Smooth muscle cell of the brain vasculature (primary cell): ENCODE results near the gene PPM1M.

Experiments used
- DNase-seq: peaks from one replicate; pipeline ENCODE4 v3.0.0-alpha.2; 2012; ENCODE audit warnings: low read depth, low spot score

PPM1M gene

DNA sequence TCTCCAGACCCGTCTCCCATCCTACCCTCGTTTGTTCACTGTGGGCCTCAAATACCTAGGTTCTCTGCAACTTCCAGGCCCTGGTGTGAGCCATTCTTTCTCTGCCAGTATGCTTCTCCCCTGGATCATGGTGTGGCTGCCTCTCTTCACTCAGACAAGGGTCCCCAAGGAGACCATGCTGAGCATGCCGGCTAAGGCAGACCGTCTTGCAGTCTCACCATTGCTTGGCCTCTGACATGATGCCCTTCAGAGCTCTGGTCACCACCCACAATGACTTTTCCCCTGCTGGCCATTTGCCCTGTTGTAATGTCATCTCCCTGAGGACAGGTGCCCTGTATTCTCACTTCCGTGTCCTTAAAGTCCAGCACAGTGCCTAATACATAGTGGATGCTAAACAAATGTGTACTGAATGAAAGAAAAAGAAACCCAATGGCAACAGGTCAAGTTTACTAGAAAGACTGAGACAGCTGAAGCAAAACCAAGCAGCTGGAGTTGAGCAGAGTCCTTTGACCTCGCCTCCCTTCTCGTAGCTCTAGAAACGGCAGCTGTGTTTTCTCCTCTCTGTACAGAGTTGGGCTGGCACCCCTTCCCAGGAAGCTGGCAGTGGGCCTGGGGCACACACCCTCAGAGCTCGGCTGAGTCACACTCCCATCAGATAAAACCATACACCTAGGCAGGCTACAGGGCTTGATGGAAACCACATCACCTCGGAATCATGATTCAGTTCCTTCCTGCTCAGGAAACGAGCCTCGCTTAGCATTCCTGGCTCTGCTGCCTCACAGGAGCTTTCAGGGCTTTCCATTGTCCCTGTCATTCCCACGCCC lies 28.8 kb upstream of the PPM1M start:
- no peak for DNase-seq

DNA sequence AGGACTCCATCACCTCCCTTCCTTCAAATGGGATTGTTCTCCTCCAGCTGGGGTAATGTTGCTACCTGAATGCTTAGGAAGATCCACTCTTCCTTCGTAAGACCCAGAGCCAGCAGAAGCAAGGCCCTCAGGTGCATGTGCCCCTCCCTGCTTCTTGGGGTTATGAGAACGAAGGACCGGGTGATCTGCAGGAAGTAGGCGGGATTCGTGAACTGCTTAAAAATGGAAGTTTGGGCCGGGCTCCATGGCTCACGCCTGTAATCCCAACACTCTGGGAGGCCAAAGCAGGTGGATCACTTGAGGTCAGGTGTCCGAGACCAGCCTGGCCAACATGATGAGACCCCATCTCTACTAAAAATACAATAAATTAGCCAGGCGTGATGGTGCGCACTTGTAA lies 28.2 kb upstream of the PPM1M start:
- DNase-seq, result no peak

DNA sequence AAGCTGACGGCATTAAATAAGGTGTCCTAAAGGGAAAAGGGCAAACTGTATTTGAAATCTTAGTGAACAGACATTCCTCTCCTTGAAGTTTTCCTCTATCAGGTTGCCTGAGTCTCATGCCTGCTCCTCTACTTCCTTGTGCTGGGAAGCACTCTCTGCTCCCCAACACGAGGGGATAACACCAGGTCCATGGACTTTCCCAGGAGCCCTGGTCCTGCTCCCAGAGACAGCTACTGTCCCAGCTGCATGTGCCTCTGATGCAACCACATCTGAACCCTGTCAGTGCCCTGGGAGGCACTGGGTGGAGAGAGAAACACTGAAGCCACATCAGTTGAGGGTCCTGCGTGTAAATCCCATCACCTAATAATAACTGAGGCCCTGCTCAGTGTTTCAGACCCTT lies 27.5 kb upstream of the PPM1M start:
- DNase-seq, result no peak

DNA sequence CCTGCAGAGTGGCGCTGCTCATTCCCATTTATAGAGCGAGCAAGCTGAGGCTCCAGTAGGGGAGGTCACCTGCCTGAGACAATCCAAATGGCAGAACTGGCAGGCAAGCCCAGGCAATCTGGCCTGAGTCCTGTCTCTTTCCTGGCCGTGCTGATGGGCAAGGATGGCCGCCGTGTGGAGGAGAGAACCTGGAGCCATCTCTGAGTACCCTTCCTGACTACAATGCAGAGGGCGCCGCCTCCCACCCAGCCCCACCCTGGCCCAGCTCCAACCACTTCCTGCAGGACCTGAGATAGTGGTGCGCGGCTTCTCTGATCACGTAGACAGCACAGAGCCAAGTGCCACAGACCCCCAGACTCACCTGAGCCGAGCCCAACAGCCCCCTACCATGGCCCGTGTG lies 27.1 kb upstream of the PPM1M start:
- no peak for DNase-seq

DNA sequence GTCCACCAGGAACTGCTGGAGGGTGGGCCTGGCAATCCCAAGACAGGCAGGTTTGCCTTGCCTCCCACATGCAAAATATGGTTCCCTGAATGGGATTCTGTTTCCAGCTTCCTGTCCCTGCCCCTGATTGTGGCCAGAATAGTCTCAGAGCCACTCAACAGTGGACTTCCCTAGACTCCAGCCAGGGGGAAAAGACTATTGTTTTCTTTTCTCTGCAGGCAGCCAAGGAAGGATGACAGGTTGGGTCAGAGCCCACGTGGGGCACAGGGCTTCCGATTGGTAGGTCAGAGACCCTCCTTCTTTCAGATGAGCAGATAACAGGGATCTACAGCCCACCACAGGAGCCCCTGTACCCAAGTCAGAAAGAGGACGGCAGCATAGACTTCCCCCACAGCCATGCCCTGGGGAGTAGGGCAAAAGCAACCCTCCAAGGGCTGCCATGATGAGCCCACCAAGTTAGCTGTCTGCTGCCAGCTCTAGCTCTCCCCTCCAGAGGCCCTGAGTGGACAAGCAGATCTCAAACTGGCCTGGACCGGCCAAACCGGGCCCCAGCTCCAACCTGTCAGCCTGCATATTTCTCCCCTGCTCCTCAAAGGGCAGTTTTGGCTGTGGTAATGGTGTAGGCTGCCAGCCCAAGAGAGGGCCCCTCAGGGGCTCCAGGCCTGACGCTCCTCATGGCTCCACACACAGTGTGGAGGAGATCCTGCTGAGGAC lies 26.5 kb upstream of the PPM1M start:
- DNase-seq, result no peak

DNA sequence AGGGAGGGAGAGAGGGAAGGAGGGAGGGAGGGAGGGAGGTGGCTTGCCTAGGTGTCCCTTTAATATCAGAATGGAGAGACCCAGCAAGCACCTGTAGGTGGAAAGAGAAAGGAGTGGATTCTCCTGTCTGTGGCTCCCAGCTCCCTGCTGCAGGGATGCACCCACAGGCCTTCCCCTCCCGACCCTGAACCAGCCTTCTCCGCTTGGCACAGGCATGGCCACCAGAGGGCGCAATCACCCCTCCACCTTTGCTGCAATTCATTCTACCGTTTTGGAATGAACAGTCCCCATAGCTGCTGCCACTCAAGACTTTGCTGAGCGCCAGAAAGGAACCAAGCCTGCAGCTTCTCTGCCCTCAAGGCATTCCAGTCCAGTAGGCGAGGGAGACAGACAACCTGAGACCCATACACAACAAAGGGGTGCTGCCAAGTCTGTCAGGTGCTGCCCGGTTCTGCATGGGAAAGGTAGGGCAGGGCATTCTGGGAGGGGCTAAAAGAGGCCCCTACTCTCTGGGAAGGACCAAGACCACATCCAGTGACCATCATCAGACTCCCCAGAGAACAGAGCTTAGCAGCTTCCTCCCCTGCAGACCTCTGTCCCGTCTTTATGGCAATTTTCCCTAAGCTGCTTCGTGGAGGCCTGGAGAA lies 25.1 kb upstream of the PPM1M start:
- DNase-seq, result peak; percentile 43

DNA sequence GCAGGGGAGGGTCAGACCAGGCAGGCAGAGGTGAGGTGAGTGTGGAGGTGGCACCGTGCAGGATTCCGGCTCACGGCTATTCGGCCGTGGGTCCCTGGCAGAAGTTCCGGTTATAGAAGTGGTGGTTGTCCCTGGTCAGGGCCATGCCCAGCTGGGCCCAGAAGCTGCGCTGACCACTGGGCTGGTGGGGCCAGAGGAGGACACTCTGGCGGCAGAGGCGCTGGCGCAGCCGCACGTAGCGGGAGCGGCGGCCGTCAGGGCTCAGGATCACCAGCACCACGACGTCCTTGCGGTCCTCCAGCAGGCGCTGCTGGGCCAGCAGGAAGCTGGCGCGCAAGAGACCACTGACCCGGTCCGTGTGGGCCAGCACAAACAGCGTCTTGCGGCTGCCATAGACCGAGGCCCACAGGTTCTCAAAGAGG lies 24.4 kb upstream of the PPM1M start:
- no peak for DNase-seq

DNA sequence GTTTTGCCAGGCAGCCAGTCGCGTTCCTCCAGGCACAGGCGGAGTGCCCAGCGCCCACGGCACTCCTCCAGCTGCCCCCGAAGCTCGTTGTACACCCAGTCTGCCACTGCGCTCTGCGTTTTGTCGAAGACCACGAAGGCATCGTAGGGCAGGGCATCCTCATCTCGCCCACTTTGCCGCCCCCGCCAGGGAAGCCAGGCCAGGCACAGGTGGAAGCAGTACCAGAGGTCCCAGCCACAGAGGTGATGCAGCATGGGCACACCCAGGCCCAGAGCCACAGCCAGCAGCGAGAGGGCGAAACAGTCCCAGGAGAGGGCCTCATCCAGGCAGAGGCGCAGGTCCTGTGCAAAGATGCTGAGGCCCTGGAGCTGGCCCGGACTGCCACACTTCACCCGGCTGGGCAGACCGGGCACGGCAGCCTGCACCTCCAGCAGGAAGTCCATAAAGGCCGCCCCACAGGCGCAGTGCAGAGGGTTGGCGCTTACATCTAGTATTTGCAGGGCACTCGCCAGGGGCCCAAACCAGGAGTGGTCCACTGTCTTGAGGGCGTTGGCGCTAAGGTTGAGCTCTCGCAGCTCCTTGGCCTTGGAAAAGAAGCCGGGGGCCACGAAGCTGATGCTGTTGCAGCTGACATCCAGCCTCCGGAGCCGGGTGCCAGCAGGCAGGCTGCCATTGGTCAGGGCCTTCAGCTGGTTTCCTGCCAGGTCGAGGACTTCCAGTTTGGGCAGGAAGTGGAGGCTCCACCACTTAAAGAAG lies 23.8 kb upstream of the PPM1M start:
- no peak for DNase-seq

DNA sequence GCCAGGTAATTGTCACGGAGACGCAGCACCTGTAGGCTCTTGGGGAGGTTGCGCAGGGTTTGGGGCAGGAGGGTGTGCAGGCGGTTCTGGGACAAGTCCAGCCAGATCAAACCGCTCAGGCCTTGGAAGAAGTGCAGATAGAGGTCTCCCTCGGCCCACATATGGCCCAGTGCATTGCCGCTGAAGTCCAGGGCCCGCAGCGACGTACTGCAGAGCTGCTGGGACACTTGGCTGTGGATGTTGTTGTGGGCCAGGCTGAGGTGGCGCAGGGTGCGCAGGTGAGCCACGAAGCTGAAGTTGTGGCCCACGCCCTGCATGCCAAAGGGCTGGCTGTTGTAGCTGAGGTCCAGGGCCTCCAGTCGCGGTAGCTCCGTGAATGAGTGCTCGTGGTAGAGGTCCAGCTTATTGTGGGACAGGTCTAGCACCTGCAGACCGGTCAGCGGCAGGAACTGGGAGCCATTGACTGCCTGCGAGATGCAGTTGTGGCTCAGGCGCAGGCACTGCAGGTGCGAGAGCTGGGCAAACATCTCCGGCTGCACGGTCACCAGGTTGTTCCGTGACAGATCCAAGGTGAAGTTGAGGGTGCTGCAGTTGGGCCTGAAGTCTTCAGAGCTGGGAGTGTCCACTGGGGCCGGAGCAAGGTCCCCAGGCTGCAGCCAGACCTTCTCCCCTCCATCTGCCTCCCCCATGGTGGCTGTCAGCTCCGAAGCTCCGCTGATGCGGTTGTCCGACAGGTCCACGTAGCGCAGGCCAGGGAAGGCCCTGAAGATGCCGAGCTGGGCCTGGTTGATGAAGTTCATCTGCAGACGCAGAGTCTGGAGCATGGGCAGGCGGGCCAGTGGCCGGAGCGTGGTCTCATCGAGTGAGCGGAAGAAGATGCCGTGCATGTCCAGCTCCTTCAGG lies 23.0 kb upstream of the PPM1M start:
- no peak for DNase-seq

DNA sequence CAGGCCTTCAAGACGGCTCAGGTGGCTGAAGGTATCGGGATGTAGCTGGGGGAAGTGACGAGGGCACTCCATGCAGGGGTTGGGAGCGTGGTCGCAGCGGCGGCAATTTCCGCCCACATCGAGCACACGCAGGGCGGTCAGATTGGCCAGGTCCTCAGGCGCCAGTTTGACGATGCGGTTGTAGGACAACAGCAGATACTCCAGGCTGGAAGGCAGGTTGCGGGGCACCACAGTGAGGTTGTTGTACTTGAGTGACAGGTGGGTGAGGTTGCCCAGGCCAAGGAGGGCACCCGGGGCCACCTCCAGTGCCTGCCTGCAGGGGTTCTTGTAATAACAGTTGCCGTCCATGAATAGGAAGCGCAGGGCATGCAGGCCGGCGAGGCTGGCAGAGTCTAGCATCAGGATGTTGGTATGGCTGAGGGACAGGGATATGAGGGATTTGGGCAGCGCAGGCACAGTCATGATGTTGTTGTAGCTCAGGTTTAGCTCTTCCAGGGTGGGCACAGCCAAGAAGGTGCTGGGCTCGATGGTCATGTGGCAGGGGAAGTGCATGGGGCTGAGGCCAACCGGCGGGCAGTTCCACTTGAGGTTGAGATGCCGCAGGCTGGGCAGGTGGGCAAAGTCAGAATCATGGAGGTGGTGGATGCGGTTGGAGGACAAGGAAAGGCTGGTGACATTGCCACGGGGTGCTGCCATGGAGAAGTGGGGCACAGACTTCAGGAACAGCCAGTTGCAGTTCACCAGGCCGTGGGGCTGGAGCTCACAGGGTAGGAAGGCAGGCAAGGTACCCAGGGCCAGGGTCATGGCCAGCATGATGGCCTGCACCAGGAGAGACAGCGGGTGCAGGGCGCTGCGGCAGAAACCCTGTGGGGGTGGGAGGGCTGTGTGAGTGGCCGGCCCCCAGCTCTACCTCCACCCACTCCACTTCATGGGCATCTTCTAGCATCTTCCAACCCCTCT lies 21.8 kb upstream of the PPM1M start:
- no peak for DNase-seq

DNA sequence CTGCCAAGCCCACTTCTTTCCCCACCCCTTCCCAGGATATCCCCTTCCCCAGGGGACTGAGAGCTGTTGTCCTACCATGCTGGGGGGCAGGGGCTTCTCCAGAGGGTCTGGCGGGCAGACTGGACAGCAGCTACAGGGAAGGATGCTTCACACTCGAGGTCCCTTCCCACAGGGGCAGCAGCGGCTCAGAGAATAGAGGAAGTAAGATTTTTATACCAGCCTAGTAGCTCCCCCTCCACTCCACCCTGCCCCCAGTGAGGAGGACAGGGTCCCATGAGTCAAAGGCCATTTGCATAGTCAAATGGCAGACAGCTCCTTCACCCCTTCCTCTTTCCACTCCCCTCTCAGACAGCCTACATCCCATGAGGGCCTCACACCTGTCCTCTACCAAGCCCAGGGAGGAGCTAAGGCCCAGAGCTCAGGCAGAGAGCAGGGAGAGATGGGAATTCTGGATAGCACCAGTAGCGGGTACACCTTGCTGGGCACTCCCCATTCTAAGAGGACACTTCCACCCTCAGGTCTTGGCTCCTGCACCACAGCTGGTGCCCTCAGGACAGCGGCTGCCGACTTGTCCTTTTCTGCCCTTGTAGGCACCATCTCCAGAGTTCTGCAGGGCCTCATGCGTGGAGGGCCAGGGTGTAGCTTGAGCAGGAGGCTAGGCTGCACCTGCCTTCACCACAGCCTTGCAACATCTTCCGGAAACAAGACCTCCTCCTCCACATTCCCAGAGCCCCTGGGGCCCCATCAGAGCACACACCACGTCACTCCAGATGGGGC lies 19.9 kb upstream of the PPM1M start, which contains the start of gene TLR9:
Gene TLR9 (minus strand): TSS at position 194 of the 777 bp plus-strand sequence. CDS start 116 bp downstream, at position 78.
- DNase-seq, result no peak

DNA sequence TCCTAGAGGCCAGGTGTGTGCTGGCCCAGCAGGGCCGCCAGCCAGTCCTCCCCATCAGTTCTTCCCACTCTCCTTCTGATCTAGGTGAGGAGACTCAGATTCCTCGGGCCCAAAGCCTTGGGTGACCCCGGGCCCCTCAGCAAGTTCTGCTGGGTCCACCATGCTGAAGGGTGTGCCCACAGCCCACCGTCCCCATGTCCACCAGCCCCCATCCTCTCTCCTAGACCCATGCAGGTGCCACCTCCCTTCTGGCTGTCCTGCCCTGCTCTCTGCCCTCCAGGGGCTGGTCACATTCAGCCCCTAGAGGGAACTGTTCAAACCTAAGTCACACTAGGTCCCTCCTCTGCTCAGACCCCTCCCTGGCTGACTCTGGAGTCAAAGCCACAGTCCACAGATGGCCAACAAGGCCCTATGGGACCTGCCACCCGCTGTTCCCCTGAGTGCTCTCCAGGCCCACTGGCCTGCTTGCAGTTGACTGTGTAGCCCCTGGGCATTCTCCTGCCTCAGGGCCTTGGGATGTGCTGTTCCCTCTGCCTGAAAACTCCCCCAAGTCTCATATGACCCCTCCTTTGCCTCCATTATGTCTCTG lies 19.2 kb upstream of the PPM1M start:
- no peak for DNase-seq

DNA sequence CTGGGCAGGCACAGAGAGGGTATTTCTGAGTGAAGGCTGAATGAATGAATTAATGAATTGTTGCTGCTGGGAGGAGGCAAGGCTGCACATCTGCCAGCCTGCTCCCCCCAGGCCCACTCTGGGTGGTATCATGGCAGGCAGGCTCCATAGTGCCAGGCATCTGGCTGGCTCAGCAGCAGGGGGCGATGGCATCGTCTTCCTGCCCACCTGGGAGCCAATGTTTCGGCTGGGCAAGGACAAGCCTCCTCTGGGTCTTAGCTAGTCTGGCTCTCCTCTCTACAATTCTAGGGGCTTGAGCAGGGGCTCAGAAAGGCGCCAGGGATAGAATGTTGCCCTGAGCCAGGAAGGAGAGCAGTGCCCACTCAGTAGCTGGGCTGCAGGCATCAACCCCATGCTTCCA lies 18.4 kb upstream of the PPM1M start:
- no peak for DNase-seq

DNA sequence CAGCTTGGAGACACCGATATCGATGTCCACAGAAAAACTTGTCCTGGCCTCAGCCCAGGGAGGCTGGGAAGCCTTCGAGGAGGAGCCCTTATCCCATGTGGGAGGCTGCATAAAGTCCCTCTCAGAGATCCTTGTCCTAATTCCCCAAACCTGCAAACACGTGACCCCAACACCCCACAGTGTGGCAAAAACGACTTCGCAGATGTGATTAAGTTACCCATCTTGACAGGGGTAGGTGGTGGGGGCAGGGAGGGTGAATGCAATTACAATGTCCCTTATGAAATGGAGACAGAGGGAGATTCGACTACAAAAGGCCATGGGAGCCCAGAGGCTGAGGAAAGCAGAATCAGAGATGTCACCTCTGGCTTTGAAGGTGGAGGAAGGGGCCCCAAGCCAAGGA lies 17.8 kb upstream of the PPM1M start:
- no peak for DNase-seq

DNA sequence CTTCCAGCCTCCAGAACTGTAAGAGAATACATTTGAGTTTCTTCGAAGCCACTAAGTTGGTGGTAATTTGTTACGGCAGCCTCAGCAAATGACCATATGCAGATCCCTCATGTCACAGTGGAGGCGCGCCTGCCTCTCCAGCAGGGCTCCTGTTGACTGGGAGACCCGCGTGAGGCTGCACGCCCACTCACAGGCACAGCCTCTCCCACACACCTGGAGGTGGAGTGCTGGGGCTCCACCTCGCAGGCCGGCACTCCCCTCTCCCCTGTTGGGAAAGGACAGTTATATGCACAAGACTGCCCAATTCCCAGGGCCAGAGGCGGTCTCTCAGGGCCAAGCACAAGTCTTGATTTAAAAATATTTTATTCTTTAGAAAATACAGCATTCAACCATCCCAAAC lies 17.3 kb upstream of the PPM1M start:
- DNase-seq, result no peak

DNA sequence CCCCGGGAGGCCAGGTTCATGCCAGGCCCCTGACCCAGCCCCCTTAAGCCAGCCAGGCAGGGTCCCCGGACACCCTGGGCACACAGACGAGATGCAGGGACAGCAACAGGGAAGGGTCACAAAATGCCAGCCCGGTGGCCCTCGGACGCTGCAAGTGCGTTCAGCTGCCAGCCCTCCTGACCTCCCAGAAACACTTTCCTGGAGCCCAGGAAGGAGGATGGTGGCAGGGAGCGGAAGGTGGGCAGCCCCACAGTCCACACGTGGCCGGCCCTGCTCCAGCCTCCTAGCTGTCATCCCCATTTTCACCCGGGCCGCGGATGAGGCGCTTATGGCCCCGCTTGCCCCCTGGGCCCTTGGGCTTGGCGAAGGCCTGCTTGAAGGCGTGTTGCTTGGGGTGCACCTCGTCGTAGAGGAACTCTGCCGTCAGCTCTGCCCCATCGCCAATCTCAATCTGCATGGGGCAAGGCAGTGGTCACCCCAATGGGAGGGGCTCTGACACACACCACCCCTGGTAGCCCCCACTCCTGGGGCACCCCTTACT lies 16.7 kb upstream of the PPM1M start:
- no peak for DNase-seq

DNA sequence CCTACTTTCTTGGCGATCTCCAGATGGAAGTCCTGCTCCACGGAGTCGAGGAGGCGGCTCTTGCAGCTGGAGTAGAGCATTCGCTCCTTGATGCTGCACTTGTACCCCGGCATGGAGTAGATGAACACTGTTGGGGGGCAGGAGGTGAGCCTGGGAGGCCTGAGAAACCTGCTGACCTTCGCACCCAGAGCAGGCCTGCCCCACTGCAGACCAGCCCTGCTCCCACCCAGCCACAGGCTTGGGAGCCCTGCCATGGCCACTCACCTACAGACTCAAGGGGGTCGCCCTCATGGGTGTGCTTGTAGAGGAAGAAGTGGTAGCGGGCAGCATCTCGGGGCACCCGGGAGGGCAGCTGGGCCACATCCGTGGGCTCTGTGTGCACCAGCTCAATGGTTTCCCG lies 15.9 kb upstream of the PPM1M start:
- no peak for DNase-seq

DNA sequence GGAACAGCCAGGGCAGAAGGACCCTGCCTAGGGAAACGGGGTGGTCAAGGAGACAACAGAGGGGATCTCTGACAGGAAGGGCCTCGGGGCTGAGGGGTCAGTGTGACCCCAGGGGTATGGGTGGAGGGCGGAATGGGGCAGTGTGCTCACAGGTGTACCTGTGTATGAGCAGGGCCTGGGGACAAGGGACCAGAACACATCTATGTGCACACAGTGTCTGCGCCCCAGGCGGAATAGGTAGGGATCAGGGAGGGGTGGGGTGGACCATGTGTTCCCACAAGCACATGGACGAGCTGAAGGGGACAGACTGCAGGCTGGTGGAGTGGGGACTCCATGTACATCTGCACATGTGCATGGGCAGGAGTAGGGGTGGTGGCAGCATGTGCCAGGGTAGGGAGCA lies 15.1 kb upstream of the PPM1M start:
- no peak for DNase-seq
